Smooth muscle cell (in vitro differentiated cells): Measurements from ENCODE around the gene KCNE3. TPM values are rescaled to one million over a fixed set of nuclear protein-coding genes. Genes with fewer than 3 reads are reported as not detected.

Source experiments
- DNase-seq: peaks from one replicate; lab custom pipeline; 2025; ENCODE audit not compliant: unreplicated experiment; lab: John Stamatoyannopoulos, UW
- H2AFZ ChIP-seq: fragments of 200-600 bp; sonication (generic); 2 replicates; pipeline ENCODE4 v1.6.0; 2016; ENCODE audit warnings: antibody characterized with exemption, low read depth, mild to moderate bottlenecking
- H3F3A ChIP-seq: fragments of 200-600 bp; sonication (generic); 2 replicates; pipeline ENCODE4 v1.6.0; 2017; ENCODE audit warnings: antibody characterized with exemption, low read depth
- H3K27ac ChIP-seq: fragments of 200-600 bp; sonication (generic); 2 replicates; pipeline ENCODE4 v1.5.1; 2016; ENCODE audit warnings: low read depth, mild to moderate bottlenecking
- H3K27me3 ChIP-seq: fragments of 200-600 bp; sonication (generic); 2 replicates; pipeline ENCODE4 v1.6.1; 2016; ENCODE audit warnings: low read depth, mild to moderate bottlenecking
- H3K36me3 ChIP-seq: fragments of 200-600 bp; sonication (generic); 2 replicates; pipeline ENCODE4 v1.5.1; 2016; ENCODE audit warnings: low read depth
- H3K4me1 ChIP-seq: fragments of 200-600 bp; sonication (generic); 2 replicates; pipeline ENCODE4 v1.5.1; 2016; ENCODE audit warnings: low read depth
- H3K4me2 ChIP-seq: fragments of 200-600 bp; sonication (generic); 2 replicates; pipeline ENCODE4 v1.6.0; 2016; ENCODE audit warnings: mild to moderate bottlenecking
- H3K4me3 ChIP-seq: fragments of 200-600 bp; sonication (generic); 2 replicates; pipeline ENCODE4 v1.5.1; 2016; ENCODE audit warnings: mild to moderate bottlenecking
- H3K79me2 ChIP-seq: fragments of 200-600 bp; sonication (generic); 2 replicates; pipeline ENCODE4 v1.6.0; 2016; ENCODE audit warnings: low read depth, mild to moderate bottlenecking
- H3K9ac ChIP-seq: fragments of 200-600 bp; sonication (generic); 2 replicates; pipeline ENCODE4 v1.6.0; 2016; ENCODE audit warnings: low read depth
- H3K9me3 ChIP-seq: fragments of 200-600 bp; sonication (generic); replicated peaks from 2 replicates; pipeline ENCODE4 v1.5.1; 2016; ENCODE audit warnings: low read depth
- H4K20me1 ChIP-seq: fragments of 200-600 bp; sonication (generic); 2 replicates; pipeline ENCODE4 v1.6.0; 2016; ENCODE audit warnings: low read depth
- CTCF ChIP-seq: fragments of 200-600 bp; sonication (generic); IDR thresholded peaks from 2 replicates; pipeline ENCODE4 v1.5.1; 2017; ENCODE audit warnings: borderline replicate concordance, mild to moderate bottlenecking, antibody characterized with exemption; ENCODE audit not compliant: insufficient read depth, poor library complexity, severe bottlenecking
- whole genome bisulfite sequencing: methylation state at CpG from one replicate; pipeline ENCODE4 v1.1.7; 2016; ENCODE audit warnings: low lambda C conversion rate; 5-methylcytosine and 5-hydroxymethylcytosine counted together
- polyA plus RNA-seq: library from polyadenylated mRNA; unstranded; fragments of >200 nt; fragmentation: Nextera tagmentation; extraction: Ambion mirVana; gene quantifications from 2 replicates; pipeline ENCODE4 v1.2.1, GENCODE V29; 2016
- total RNA-seq: library from RNA; depleted of rRNA; stranded (reverse); fragments of >200 nt; gene quantifications from 2 replicates; pipeline ENCODE4 v1.2.3, GENCODE V29; 2014

The KCNE3 gene
- total and polyA plus RNA-seq, 2 experiments from 2014 or later, result 3.9 to 5.1 TPM

- no peaks in the 10 kb centered on the region for H3K79me2 ChIP-seq
- peaks cover 12% of the 10 kb centered on the region for H3F3A ChIP-seq
- H3K27me3 ChIP-seq, result no peaks in the 10 kb centered on the region
- peak overlapping the region; percentile 56 for H3K4me2 ChIP-seq
- 41% methylated on average over 2 of the region's 2 CpGs for WGBS
- H3K27ac ChIP-seq, result peak overlapping the region; percentile 54
- H3K36me3 ChIP-seq, result no peaks in the 10 kb centered on the region
- H3K4me1 ChIP-seq, result peaks cover 8% of the 10 kb centered on the region
- peak overlapping the region; percentile 61 for H2AFZ ChIP-seq
- no peaks in the 10 kb centered on the region for H4K20me1 ChIP-seq
- H3K9ac ChIP-seq, result peak overlapping the region; percentile 4
- peak overlapping the region; percentile 20 for H3K4me3 ChIP-seq
- no peak for TF ChIP-seq CTCF
- no peak for DNase-seq
- no peaks in the 10 kb centered on the region for H3K9me3 ChIP-seq
Observed at GRCh38 chr11:74462009-74462408, 5.3 kb downstream of the KCNE3 start.

- Histone ChIP-seq H3K4me1 (peaks cover 8% of the 10 kb centered on the region), H3K36me3 (no peaks in the 10 kb centered on the region), H4K20me1 (no peaks in the 10 kb centered on the region), H3K27ac (peak overlapping the region; percentile 54), H2AFZ (no peak overlapping the region), H3K9ac (no peak overlapping the region), H3K27me3 (no peaks in the 10 kb centered on the region), H3K79me2 (no peaks in the 10 kb centered on the region), H3K4me3 (peak overlapping the region; percentile 20), H3K4me2 (peak overlapping the region; percentile 40), H3K9me3 (no peaks in the 10 kb centered on the region), H3F3A (peaks cover 12% of the 10 kb centered on the region)
- no peak for DNase-seq
- WGBS, result 19% methylated on average over 2 of the region's 2 CpGs
- TF ChIP-seq CTCF, result no peak
Observed at GRCh38 chr11:74460481-74461154, 6.7 kb downstream of the KCNE3 start.

- DNase-seq, result no peak
- WGBS, result 88% methylated on average over 4 of the region's 4 CpGs
- H3K9ac ChIP-seq, result no peak overlapping the region
Observed at GRCh38 chr11:74460065-74460464, 7.3 kb downstream of the KCNE3 start.

More at GRCh38 chr11:74460065-74460464, 7.3 kb downstream of the KCNE3 start:
- peak overlapping the region; percentile 40 for H3K4me2 ChIP-seq
- peak overlapping the region; percentile 54 for H3K27ac ChIP-seq
- no peaks in the 10 kb centered on the region for H3K36me3 ChIP-seq
- H3K4me3 ChIP-seq, result no peak overlapping the region
- no peaks in the 10 kb centered on the region for H3K9me3 ChIP-seq
- H3K27me3 ChIP-seq, result no peaks in the 10 kb centered on the region
- no peak overlapping the region for H2AFZ ChIP-seq
- no peak for TF ChIP-seq CTCF
- no peaks in the 10 kb centered on the region for H3K79me2 ChIP-seq
- no peaks in the 10 kb centered on the region for H4K20me1 ChIP-seq
- H3F3A ChIP-seq, result peaks cover 12% of the 10 kb centered on the region
- H3K4me1 ChIP-seq, result peaks cover 8% of the 10 kb centered on the region
